T follicular helper cell (primary cell): ENCODE results near the gene ABHD12B.

Experiments
- DNase-seq: peaks from one replicate; pipeline ENCODE4 v3.0.0-alpha.2; 2020; ENCODE audit warnings: low read depth
- total RNA-seq, 2 experiments: gene quantifications; one replicate each; lab custom pipeline; 2026; lab: John Stamatoyannopoulos, UW

The ABHD12B gene
- 0 reads per million in 2 experiments for total RNA-seq

DNA sequence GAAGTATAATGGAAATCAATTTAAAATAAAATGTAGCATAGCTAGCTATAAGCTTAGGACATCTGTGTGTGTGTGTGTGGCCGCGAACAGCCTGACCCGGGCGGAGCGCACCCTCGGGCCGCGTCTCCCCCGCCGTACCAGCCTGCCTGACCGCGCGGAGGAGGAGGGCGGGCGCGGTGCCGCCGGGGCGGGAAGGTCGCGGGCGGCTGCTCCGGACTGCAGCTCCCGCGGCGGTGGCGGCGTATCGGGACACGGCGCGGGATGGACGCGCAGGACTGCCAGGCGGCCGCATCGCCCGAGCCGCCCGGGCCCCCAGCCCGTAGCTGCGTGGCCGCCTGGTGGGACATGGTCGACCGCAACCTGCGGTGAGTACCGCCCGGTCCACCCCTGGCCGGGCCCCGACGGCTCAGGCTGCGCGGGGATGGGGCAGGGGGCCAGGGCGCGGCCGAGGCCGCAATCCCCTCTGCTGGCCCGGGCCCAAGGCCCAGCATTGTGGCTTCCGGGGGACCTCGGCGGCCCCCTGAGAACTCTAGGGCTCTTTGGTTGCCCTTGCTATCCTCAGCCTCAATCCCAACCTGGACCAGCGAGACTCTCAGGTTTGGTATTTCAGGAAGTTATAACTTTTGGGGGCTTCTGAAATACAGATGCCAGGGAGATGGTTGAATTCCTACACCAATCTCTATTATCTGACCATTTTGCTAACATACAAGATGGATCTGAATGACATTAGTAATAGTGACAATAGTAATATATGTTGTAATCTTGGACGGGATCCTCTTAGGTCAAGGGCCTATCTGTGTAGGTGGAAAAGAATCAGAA lies at the start of gene ABHD12B:
ABHD12B (plus strand) TSS at position 140 of the 819 bp plus-strand sequence; CDS start at position 262, 122 bp downstream.
- DNase-seq = no peak

GRCh38 chr14:50822501-50823042 lies 49.3 kb upstream of the ABHD12B start:
- DNase-seq = no peak

DNA sequence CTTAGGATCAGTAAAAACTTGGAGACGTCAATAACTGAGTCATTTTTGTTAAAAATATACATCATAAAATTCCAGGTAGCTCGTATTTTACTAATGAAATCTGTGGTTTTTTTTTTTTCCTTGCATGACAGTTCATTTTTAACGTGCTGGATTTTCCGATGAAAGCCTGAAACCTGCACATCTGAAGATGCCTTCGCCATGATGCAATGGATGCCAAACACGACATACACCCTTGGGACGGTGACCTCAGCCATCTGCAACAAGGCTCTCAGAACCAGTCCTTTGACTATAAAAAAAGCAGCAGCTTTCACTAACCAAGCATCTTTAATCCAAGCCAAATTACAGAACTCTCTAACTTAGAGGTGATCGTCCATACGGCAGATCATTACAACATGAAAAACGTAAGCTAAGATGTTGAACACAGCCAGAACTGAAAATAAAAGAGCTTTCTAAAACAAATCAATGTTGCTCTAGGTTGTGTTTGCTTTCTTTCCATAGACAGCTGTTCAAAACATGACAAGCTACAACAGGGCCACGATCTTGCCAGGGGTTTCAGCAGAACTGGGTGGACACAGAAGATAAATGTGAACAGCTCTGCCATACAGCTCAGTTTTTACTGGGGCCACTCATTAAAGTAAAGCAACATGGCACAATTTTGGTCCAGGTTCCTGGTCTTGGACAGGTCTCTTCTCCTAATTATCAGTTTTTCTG lies 48.6 kb upstream of the ABHD12B start:
- DNase-seq = no peak

DNA sequence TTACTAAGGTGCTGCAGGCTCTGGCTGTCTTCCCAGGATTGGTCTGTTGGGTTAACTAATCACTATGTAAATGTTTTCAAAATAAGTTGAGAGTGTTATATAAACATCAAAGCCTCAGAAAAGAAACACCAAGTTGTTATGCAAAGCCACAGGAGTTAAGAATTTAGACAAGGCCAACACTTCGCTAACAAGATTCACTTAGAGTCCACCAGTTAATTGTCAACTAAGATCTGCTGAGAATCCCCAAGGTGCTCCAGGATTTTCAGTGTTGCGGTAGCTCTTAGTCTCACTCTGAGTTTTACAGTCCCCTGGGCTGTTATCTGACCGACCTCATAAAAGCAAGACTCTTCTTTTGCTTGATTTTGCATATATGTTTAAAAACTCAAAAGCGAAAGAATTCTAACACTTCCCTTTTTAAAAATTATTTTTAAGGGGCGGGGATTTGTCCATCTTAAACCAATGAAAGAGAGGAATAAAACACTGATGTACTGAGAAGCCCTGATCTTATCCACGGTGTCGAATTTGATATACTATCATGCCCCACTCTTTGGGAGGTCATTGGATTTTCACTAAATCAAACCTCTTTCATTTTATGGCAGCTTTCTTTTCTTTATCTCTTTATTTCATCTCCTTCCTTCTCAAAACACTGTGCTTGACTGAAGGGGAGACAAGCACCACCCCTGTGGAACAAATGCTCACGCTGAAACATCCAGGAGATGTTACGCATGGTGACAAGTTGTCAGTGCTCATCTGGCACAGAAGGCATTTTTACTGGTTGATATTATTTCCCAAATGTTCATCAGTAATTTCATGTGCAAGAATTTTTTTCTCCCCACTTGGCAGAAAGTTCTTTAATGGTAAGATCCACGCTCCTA lies 47.9 kb upstream of the ABHD12B start:
- no peak for DNase-seq

DNA sequence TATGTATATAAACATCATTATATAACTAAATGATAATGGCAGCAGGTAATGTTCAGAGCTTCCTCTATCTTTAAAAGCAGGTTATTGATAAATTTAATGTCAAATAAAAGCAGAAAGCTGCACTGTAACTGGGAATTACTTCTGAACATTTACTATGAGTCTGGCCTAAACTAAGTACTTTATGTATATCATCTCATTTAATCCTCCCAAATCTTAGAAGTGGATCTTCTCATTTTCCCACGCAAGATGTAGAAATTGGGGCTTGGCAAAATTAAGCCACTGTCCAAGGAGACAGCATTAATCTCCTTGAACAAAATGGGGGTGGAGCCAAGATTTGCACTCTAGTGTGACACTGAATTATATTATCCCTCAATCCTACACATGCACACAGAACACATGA lies 46.5 kb upstream of the ABHD12B start:
- no peak for DNase-seq

GRCh38 chr14:50826681-50827080 lies 45.2 kb upstream of the ABHD12B start:
- no peak for DNase-seq

DNA sequence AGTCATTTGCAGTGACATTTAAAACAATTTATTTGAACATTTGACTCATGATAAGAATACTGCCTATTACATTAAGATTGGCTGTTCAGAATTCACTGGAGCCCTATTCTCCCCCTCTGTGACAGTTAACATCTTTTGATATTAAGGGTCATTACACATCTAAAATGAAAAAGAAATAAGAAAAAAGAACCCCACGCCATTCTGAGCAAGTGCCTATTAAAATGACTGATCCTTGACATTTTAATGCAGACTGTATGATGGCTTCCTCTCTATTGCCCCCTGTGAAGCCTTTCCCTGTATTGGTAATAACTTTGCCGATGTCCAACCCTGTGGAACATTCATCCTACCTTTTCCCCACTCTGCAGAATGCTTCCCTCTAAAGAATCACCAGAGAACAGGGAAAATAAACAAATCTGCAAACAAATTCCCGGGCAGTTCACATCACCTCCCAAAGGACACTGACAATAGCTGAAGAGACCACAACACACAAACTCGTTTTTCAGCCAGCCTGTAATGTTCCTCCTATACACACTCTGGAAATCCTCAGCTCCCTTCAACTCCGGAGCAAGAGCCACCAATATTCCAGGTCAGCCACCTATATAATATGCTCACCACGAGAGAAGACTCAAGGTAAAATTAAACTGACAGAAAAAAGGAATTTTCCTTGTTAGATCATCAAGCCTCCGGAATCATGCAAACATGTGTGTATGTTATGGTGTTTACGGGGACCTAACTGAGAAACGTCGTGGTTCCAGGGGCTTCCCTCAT lies 42.9 kb upstream of the ABHD12B start:
- DNase-seq = no peak

GRCh38 chr14:50829489-50830043 lies 42.3 kb upstream of the ABHD12B start:
- no peak for DNase-seq

DNA sequence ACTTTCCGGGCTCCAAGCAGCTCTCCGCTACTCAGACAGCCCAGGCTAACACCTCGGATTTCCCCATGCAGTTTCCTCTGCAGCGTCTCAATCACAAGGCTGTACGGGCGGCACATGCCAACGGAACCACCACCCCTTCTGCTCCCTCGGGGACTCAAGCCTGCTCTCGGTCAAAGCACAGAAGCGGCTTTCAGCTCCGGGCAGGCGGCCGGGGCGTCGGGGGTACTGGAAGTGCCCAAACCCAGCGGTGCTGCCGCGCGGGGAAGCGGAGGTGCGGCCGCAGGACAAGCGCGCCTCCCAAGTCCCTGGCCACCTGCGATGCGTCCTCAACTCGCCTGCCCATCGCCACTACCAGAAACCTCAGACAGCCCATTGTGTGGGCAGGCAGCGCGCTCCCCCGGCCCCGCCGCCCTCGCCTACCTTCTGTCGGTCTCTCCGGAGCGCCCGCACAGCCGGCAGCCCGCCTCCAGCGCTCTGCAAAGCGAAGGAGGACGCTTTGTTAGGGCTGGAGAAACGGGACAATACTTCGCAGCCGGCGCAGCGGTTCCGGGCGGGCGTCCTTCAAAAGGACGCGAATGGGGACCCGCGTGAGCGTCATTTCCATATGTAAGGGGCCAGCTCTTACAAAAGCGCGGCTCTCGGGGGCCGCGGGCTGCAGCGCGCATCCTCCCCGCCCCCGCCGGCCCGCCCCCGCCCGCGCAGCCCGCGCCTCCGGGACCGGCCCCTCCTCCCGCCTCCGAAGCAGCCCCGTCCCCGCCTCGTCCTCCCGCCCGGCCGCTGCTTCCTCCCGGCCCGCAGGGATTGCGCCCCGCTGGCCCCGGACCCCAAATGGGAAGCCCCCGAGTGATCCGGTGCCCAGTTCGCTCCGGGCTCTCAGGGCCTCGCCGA lies 41.6 kb upstream of the ABHD12B start:
- DNase-seq = peak; percentile 45

DNA sequence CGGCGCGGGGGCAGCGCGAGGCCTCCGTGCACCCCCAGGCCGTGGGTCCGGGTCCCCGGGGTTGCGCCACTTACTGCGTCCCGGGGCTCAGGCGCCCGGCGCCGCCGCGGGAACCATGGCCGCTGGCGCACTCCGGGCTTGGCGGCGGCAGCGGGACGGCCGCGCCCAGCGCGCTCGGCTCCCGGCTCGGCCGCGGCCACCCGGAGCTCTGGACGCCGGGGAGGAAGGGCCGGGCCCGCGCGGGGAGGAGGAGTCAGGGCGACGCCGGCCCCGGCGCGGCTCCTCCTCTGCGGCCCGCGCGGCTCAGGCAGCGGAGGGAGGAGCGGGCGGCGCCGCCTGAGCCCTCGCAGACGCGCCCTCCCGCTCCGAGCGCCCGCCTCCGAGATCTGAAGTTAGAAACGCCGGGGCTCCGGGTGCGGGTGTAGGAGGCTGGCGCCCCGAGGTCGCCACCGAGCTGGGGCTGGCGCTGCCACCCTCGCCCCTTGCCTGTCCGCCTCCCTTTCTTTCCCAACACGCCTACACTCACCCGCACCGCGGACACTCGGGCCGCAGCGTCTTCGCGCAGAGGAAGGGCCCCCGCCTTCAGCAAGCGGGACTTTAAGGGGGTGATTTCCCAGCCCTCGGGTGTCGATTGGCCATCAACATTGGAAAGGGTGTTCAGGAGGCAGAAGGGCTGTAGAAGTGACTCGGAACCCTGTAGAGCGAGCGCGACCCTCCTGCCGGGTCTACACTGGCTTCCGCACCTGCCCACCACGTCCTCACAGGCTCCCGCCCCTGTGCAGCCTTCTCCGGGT lies 40.7 kb upstream of the ABHD12B start, which contains the start of gene NIN:
NIN (minus strand) TSS at position 231 of the 794 bp plus-strand sequence. CDS start 9,106 bp downstream, outside the sequence.
- peak; percentile 59 for DNase-seq

DNA sequence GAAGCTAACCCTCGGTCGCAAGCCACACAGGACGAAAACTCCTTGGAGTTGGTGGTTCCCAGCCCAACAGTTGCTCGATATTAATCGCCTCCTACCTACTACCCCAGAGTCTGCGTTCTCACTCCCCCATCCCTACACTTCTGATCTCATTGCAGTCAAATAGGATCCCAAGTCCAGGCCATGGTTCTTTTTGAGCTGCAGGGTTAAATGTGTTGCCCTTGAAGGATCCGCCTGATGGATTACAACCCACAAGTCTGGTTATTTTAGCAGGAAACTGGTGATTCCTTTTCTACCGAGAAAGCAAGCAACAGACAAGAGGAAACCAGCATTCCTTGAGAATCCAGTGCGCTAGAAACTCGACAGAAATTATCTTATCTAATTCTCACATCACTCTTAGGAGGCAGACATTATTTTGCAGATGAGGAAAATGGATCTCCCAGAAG lies 40.1 kb upstream of the ABHD12B start:
- no peak for DNase-seq

DNA sequence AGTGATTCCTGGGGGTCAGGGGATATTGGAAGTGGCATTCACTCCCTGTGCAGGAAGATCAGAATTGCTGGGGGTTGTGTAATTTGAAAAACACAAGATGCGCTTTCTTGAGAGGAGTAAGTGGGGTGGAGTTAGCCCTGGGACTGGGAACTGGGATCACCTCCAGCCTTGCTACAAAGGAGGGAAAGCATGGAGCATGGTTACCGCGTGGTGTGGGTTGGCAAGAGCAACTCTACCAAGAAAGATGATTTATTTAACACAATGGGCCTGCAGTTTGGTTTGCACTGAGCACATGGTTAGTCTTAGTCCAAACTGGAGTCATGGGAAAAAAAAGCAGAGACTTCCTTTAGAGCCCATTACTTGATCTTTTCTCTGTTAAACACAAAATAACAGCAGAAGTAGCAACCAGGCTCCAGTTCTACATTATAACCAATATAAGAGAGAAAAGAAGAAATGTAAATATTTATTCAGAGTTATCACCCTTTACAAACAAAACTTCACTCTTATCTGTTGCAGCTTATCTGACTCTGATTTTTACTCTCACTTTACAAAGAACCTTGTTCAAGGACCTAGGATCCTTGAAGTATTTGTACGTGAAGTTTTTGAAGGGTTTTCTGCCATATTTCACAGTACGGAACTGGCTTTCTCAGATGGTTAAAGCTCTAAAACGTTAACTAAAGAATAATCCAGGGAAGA lies 38.8 kb upstream of the ABHD12B start:
- no peak for DNase-seq

DNA sequence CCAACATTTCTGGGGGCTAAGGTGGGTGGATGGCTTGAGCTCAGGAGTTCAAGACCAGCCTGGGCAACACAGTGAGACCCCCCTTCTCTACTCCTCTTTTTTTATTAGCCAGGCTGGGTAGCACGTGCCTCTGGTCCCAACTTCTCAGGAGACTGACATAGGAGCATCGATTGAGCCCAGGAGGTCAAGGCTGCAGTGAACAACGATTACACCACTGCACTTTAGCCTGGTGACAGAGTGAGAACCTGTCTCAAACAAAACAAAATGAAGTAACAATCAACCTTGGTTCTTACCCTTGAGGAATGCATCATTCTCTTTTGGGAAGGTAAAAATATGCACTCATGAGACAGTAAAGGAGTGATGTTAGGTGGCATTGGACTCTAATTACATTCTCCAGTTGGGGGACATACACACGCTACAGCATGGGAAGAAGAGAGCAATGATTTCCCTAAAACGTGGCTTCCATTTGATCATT lies 37.0 kb upstream of the ABHD12B start:
- DNase-seq = no peak

- DNase-seq = no peak
Observed at GRCh38 chr14:50835280-50835679, 36.6 kb upstream of the ABHD12B start.

GRCh38 chr14:50836515-50836914 lies 35.3 kb upstream of the ABHD12B start:
- no peak for DNase-seq

- no peak for DNase-seq
Observed at GRCh38 chr14:50837271-50837670, 34.6 kb upstream of the ABHD12B start.

DNA sequence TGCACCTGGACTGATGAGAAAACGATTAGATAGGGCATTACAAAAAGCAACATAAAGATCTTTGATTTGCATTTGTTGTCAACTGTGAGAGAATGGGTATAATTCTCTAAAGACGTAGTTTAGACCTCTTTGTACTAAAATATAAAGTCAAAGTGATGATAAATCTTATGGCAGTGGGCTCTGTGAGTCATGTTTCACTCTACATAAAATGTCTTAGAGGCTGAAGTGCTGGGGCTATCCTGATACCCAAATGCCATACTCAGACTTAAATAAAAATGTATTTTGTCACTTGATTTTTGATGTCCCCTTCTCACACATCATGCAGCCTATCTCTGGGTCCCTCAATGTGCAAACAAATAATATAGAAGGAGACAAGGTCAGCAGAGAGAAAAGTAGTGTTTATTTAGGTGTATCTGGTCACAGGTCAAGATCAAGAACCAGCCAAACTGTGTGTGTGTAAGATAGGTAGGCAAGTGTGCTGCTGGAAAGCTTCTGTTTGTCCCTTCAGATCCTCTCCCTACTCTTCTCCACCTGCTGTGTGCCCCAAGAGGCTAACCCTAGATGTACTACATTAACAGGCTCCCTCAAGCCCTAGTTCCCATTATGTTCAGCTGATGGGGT lies 33.9 kb upstream of the ABHD12B start:
- no peak for DNase-seq
